Gastroesophageal sphincter (tissue), 4 donors: Measurements from ENCODE around the gene FHOD3. TPM values are rescaled to one million over a fixed set of nuclear protein-coding genes. Genes with fewer than 3 reads are reported as not detected.

Experiments
- ATAC-seq: fragments of 150-250 bp; one replicate; pipeline ENCODE4 v1.9.1; 2016; ENCODE audit warnings: mild to moderate bottlenecking, moderate library complexity
- H3K27ac ChIP-seq, 4 donors: fragments of 200-600 bp; sonication (generic) in 3 of 4; 1 replicate in 3 of 4; 2 replicates in 1 of 4; pipeline ENCODE4 v1.5.1; 2016 to 2019
- H3K27me3 ChIP-seq: fragments of 200-600 bp; sonication (generic); one replicate; pipeline ENCODE4 v1.5.1; 2019
- H3K36me3 ChIP-seq, 2 donors: fragments of 200-600 bp; sonication (generic); one replicate each; pipeline ENCODE4 v1.5.1; 2019; ENCODE audit warnings: control low read depth in 1 of 2
- H3K4me1 ChIP-seq, 3 donors: fragments of 200-600 bp; sonication (generic); 1 replicate in 2 of 3; 2 replicates in 1 of 3; pipeline ENCODE4 v1.5.1; 2016 to 2019; ENCODE audit warnings: control low read depth in 2 of 3
- H3K4me3 ChIP-seq, 2 donors: fragments of 200-600 bp; sonication (generic); one replicate each; pipeline ENCODE4 v1.5.1; 2019; ENCODE audit warnings: mild to moderate bottlenecking in 1 of 2, moderate library complexity in 1 of 2
- H3K9me3 ChIP-seq, 3 donors: fragments of 200-600 bp; sonication (generic); one replicate each; pipeline ENCODE4 v1.5.1; 2017 to 2019; ENCODE audit warnings: control low read depth in 2 of 3
- CTCF ChIP-seq, 4 experiments: fragments of 200-600 bp in 2 of 4; fragments of 450-650 bp in 2 of 4; sonication (generic) in 1 of 4; IDR thresholded peaks; one replicate each; pipeline ENCODE4 v1.5.1; 2017 to 2019; ENCODE audit warnings: antibody characterized with exemption in 4 of 4, mild to moderate bottlenecking in 2 of 4, moderate library complexity in 2 of 4
- EP300 ChIP-seq: sonication (generic); formaldehyde crosslinking; IDR thresholded peaks from one replicate; pipeline ENCODE4 v1.6.1; 2017; ENCODE audit warnings: antibody characterized with exemption, mild to moderate bottlenecking
- POLR2A ChIP-seq, 2 donors: fragments of 450-650 bp; IDR thresholded peaks; one replicate each; pipeline ENCODE4 v1.6.1; 2017; ENCODE audit warnings: antibody characterized with exemption in 2 of 2, mild to moderate bottlenecking in 2 of 2, moderate library complexity in 1 of 2
- POLR2AphosphoS5 ChIP-seq: sonication (generic); formaldehyde crosslinking; IDR thresholded peaks from one replicate; pipeline ENCODE4 v1.6.1; 2017; ENCODE audit warnings: antibody characterized with exemption
- WGBS, 2 donors: methylation state at CpG; one replicate each; pipeline ENCODE4 v1.1.5; 2018; ENCODE audit warnings: low coverage in 1 of 2; 5-methylcytosine and 5-hydroxymethylcytosine counted together
- total RNA-seq, 4 donors: library from RNA; depleted of rRNA; stranded (reverse); fragments of >200 nt; gene quantifications; one replicate each; pipeline ENCODE4 v1.1.0, GENCODE V29; 2016

The FHOD3 gene
- total RNA-seq, 4 donors from 2014 or later, result 18.4 to 36.7 (median 30.4) TPM

GRCh38 chr18:36648803-36649202, 351.3 kb downstream of the FHOD3 start:
- no peak for ATAC-seq
- Histone ChIP-seq H3K4me3 (no peak overlapping the region), H3K36me3 (no peaks in the 10 kb centered on the region), H3K27me3 (no peaks in the 10 kb centered on the region), H3K4me1 (no peaks in the 10 kb centered on the region), H3K9me3 (no peaks in the 10 kb centered on the region), H3K27ac (no peak overlapping the region)
- WGBS, 2 donors, result 89 to 92% methylated on average over 2 to 3 of the region's 3 CpGs
- TF ChIP-seq POLR2A (IDR thresholded peaks at IDR 0.05), result no peak
- no peak for TF ChIP-seq CTCF (IDR thresholded peaks at IDR 0.05)
- TF ChIP-seq POLR2AphosphoS5, result no peak
- TF ChIP-seq EP300, result no peak

- Histone ChIP-seq H3K27me3 (no peaks in the 10 kb centered on the region), H3K9me3 (no peaks in the 10 kb centered on the region), H3K36me3 (no peaks in the 10 kb centered on the region), H3K27ac (no peak overlapping the region), H3K4me1 (no peaks in the 10 kb centered on the region), H3K4me3 (no peak overlapping the region)
- TF ChIP-seq CTCF (IDR thresholded peaks at IDR 0.05) (no peak), POLR2A (IDR thresholded peaks at IDR 0.05) (no peak), POLR2AphosphoS5 (no peak), EP300 (no peak)
- 94% methylated on average over 2 of the region's 3 CpGs; no CpG with 5 or more reads in 1 of the 2 donors for WGBS, 2 donors
- ATAC-seq, result no peak
Measured at GRCh38 chr18:36649205-36649604, 351.7 kb downstream of the FHOD3 start.

GRCh38 chr18:36650266-36650665, 352.8 kb downstream of the FHOD3 start:
- H3K4me1 ChIP-seq, result no peaks in the 10 kb centered on the region

GRCh38 chr18:36650906-36651305, 353.4 kb downstream of the FHOD3 start:
- WGBS, 2 donors, result 78 to 83% methylated on average over 4 to 6 of the region's 6 CpGs
- H3K9me3 ChIP-seq, result no peaks in the 10 kb centered on the region
- no peaks in the 10 kb centered on the region for H3K27me3 ChIP-seq
- H3K27ac ChIP-seq, result no peak overlapping the region
- no peaks in the 10 kb centered on the region for H3K36me3 ChIP-seq
- no peak for TF ChIP-seq CTCF (IDR thresholded peaks at IDR 0.05)
- no peak for TF ChIP-seq POLR2AphosphoS5
- TF ChIP-seq EP300, result no peak
- no peak for TF ChIP-seq POLR2A (IDR thresholded peaks at IDR 0.05)
- no peaks in the 10 kb centered on the region for H3K4me1 ChIP-seq
- H3K4me3 ChIP-seq, result no peak overlapping the region
- no peak for ATAC-seq

More at GRCh38 chr18:36650266-36650665, 352.8 kb downstream of the FHOD3 start:
- H3K9me3 ChIP-seq, result no peaks in the 10 kb centered on the region
- ATAC-seq, result no peak
- no peak overlapping the region for H3K4me3 ChIP-seq
- no peak for TF ChIP-seq POLR2A (IDR thresholded peaks at IDR 0.05)
- no peak for TF ChIP-seq POLR2AphosphoS5
- no peaks in the 10 kb centered on the region for H3K27me3 ChIP-seq
- H3K27ac ChIP-seq, result no peak overlapping the region
- WGBS, 2 donors, result 76 to 78% methylated on average over 3 of the region's 3 CpGs
- no peaks in the 10 kb centered on the region for H3K36me3 ChIP-seq

GRCh38 chr18:36652503-36652902, 355.0 kb downstream of the FHOD3 start:
- TF ChIP-seq CTCF (IDR thresholded peaks at IDR 0.05) (no peak), EP300 (no peak), POLR2AphosphoS5 (no peak), POLR2A (IDR thresholded peaks at IDR 0.05) (no peak)
- H3K4me1 ChIP-seq, result no peaks in the 10 kb centered on the region
- H3K27me3 ChIP-seq, result no peaks in the 10 kb centered on the region
- H3K4me3 ChIP-seq, result no peak overlapping the region
- H3K27ac ChIP-seq, result no peak overlapping the region
- H3K9me3 ChIP-seq, result no peaks in the 10 kb centered on the region
- 93% methylated on average over 3 of the region's 10 CpGs; no CpG with 5 or more reads in 1 of the 2 donors for WGBS, 2 donors
- ATAC-seq, result no peak
- H3K36me3 ChIP-seq, result no peaks in the 10 kb centered on the region
